OCI-LY3 (cell line): ENCODE data around the gene CCDC50.

ENCODE experiments used
- EZH2phosphoT487 ChIP-seq: fragments of 200-600 bp; shearing (Covaris generic); IDR thresholded peaks from 2 replicates; pipeline ENCODE4 v1.6.1; 2018; ENCODE audit warnings: antibody characterized with exemption, mixed run types, low read depth
- TF ChIP-seq, protein P1 (sequence below): fragments of 200-600, 300-600 bp; sonication (generic); IDR thresholded peaks from 2 replicates; pipeline ENCODE4 v1.5.1; 2014; ENCODE audit warnings: antibody characterized with exemption, low read length, low read depth

DNA sequence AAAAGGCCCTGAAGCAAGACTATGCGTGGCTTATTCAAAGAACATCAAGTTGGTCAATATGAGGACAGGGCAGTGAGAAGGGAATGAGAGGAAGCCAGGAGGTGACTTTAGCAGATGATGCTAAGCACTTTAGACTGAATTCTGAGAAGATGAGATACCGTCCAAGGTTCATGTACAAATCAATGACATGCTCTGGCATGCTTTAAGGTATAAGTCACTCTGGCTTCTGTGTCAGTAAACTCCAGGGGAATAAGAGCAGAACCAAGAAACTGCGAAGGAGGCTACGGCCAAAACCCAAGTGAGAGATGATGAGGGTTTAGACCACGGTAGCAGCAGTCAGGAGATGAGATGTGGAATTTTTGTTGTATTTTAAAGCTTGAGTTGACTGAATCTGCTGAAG, 8.9 kb upstream of the CCDC50 start:
- TF ChIP-seq, protein P1, sequence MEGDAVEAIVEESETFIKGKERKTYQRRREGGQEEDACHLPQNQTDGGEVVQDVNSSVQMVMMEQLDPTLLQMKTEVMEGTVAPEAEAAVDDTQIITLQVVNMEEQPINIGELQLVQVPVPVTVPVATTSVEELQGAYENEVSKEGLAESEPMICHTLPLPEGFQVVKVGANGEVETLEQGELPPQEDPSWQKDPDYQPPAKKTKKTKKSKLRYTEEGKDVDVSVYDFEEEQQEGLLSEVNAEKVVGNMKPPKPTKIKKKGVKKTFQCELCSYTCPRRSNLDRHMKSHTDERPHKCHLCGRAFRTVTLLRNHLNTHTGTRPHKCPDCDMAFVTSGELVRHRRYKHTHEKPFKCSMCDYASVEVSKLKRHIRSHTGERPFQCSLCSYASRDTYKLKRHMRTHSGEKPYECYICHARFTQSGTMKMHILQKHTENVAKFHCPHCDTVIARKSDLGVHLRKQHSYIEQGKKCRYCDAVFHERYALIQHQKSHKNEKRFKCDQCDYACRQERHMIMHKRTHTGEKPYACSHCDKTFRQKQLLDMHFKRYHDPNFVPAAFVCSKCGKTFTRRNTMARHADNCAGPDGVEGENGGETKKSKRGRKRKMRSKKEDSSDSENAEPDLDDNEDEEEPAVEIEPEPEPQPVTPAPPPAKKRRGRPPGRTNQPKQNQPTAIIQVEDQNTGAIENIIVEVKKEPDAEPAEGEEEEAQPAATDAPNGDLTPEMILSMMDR, result no peak
- TF ChIP-seq EZH2phosphoT487, result no peak
